ENCODE measurements around the gene DNPEP. TPM values are rescaled to one million over a fixed set of nuclear protein-coding genes. Genes with fewer than 3 reads are reported as not detected.

The DNPEP gene
- total and polyA plus RNA-seq, 2 donors (not counting 3 experiments of a cell fraction or from before 2014, with no cell fraction given), result 40.4 to 77.5 TPM

DNA sequence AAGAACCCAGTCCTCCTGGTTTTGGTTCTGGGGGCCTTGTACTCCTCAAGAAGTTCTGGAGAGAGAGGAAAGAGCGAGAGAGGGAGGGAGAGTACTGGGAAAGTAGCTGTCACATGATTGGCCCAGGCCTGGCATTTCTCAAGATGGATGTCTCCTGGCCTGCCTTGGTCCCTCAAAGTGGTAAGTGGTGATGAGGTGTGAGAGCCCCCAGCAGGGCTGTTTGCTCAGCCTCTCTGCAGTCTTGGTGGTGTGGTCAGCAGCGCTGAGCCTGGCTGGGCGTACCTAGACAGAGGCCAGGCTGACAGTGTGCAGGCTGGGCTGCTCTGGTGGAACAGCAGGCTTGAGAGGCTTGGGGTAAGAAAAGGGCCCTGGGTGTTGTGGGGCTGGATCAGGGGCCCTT lies 49.4 kb upstream of the DNPEP start:
- no peak overlapping the region for H3K4me2 ChIP-seq (ENCODE audit: insufficient read depth, low read length)
- BruUV-seq (replicated peaks), result no TSS peak
- no peak overlapping the region for H3K27ac ChIP-seq (ENCODE audit: insufficient read depth, low read depth, low read length)
- FAIRE-seq, result no peak
- no peak overlapping the region for H3K9ac ChIP-seq (replicated peaks; ENCODE audit: extremely low read depth, insufficient read depth, low read length)
- peaks cover 32 to 33% of the 10 kb centered on the region in 2 experiments for H3K27me3 ChIP-seq (ENCODE audit: control insufficient read depth in 2 of 2, insufficient read depth in 2 of 2, low read length in 2 of 2)
- POLR2A ChIA-PET, result no interaction called here
- no peak overlapping the region for H2AFZ ChIP-seq (ENCODE audit: low read depth, low read length)
- no peaks in the 10 kb centered on the region for H3K79me2 ChIP-seq (ENCODE audit: control insufficient read depth, insufficient read depth, low read length)
- intact Hi-C loops (cut with micrococcal nuclease), result no loop called here
- no peaks in the 10 kb centered on the region for H3K36me3 ChIP-seq (ENCODE audit: control insufficient read depth in 2 of 2, extremely low read depth in 1 of 2, insufficient read depth in 2 of 2, low read length in 2 of 2)
- no peaks in the 10 kb centered on the region for H3K9me3 ChIP-seq (replicated peaks; ENCODE audit: control insufficient read depth, insufficient read depth, low read length)
- no peaks in the 10 kb centered on the region for H3K4me1 ChIP-seq (ENCODE audit: control insufficient read depth, extremely low read depth, insufficient read depth, low read length)
- H4K20me1 ChIP-seq (replicated peaks; ENCODE audit: control insufficient read depth, extremely low read depth, insufficient read depth, low read length), result no peaks in the 10 kb centered on the region
- CTCF ChIA-PET, result interaction anchor here (1.2 to 5.7 kb wide), 4 partner anchors 10 to 93 kb away, joined by 3 to 30 read pairs (median 4); no protein-coding TSS in a partner anchor
- no peak overlapping the region for H3K4me3 ChIP-seq (replicated peaks in 1 of 3; ENCODE audit: insufficient read depth in 1 of 3, low read depth in 1 of 3, low read length in 3 of 3)
- dilution Hi-C loops (cut with MboI; ENCODE audit: extremely low pct_ligation_motif_present, low sequenced_read_pairs), result no loop called here
- H3K9me1 ChIP-seq (replicated peaks; ENCODE audit: control insufficient read depth, extremely low read depth, insufficient read depth, low read length), result no peaks in the 10 kb centered on the region
- no peak for DNase-seq (ENCODE audit: low read depth, low spot score)
- TF ChIP-seq MAX (IDR thresholded peaks at IDR 0.05; ENCODE audit: insufficient read depth, insufficient read length) (no peak), JUN (IDR thresholded peaks at IDR 0.05; ENCODE audit: borderline replicate concordance, insufficient read depth, insufficient read length, low read depth) (no peak), POLR2A (IDR thresholded peaks at IDR 0.05; ENCODE audit: low read depth, low read length) (no peak), MYC (IDR thresholded peaks at IDR 0.05; ENCODE audit: low read depth, low read length) (no peak), GATA2 (IDR thresholded peaks at IDR 0.05; ENCODE audit: insufficient read depth, insufficient read length, low read depth, low read length) (no peak), POLR2AphosphoS5 (IDR thresholded peaks at IDR 0.05; ENCODE audit: insufficient read depth, low read depth, low read length) (no peak), FOS (IDR thresholded peaks at IDR 0.05; ENCODE audit: borderline replicate concordance, insufficient read depth, low read length) (no peak)
- TF ChIP-seq, protein P1, sequence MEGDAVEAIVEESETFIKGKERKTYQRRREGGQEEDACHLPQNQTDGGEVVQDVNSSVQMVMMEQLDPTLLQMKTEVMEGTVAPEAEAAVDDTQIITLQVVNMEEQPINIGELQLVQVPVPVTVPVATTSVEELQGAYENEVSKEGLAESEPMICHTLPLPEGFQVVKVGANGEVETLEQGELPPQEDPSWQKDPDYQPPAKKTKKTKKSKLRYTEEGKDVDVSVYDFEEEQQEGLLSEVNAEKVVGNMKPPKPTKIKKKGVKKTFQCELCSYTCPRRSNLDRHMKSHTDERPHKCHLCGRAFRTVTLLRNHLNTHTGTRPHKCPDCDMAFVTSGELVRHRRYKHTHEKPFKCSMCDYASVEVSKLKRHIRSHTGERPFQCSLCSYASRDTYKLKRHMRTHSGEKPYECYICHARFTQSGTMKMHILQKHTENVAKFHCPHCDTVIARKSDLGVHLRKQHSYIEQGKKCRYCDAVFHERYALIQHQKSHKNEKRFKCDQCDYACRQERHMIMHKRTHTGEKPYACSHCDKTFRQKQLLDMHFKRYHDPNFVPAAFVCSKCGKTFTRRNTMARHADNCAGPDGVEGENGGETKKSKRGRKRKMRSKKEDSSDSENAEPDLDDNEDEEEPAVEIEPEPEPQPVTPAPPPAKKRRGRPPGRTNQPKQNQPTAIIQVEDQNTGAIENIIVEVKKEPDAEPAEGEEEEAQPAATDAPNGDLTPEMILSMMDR (IDR thresholded peaks at IDR 0.05; ENCODE audit: extremely low read depth in 1 of 2, insufficient read depth in 1 of 2, low read depth in 1 of 2, low read length in 2 of 2), result no peak
